Endometrial microvascular endothelial cells (primary cell): ENCODE measurements around the gene SMIM21. TPM values are rescaled to one million over a fixed set of nuclear protein-coding genes. Genes with fewer than 3 reads are reported as not detected.

Experiments used
- in situ Hi-C: cut with HindIII; loops from 2 replicates; pipeline ENCODE4 v1.10.0; 2017; ENCODE audit warnings: low sequenced_read_pairs, low pct_unique_long_range_greater_than_20kb; ENCODE audit errors: inconsistent ontology term
- total RNA-seq: library from RNA; depleted of rRNA; stranded (reverse); fragments of >200 nt; gene quantifications from one replicate; pipeline ENCODE4 v1.2.3, GENCODE V29; 2015; ENCODE audit errors: inconsistent ontology term

Gene SMIM21
- total RNA-seq, 1 donor from 2014 or later = not detected

DNA sequence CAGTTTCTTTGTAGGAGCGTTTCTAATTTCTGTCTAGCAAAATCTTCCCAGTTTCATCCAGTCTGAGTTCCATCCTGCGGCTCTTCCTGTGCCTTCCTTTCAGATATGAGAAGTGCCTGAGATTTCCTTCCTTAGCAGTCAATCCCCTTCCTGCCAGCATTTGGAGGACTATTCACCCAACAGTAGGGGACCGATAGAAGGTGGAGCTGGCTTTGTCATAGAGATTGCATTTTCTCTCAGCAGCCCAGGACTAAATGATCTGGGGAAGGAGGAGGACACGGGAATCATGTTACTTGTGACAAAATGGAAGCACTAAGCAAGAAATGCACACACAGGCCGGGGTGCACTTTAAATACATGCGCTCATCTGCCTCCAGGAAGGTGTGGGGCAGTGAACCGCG lies 5.6 kb upstream of the SMIM21 start:
- in situ Hi-C loops = no loop called here

DNA sequence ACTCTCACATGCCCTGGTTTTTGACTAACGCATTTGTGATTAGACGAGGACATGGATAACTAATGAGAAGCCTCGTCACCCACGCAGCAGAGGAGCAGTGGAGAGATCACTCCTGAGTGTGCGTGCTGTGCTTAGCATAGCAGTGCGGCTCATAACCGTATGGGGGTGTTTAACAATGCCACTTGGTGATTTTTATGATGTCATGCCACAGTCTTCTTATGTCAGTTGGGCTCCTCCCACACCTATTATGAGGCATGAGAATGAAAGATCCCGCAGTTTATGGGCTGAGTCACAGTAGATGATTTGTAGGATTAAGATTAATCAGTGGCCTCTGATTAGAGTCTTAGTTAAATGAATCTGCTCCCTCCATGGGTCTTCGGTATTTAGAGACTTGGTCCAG lies 2.5 kb upstream of the SMIM21 start:
- in situ Hi-C loops = no loop called here

DNA sequence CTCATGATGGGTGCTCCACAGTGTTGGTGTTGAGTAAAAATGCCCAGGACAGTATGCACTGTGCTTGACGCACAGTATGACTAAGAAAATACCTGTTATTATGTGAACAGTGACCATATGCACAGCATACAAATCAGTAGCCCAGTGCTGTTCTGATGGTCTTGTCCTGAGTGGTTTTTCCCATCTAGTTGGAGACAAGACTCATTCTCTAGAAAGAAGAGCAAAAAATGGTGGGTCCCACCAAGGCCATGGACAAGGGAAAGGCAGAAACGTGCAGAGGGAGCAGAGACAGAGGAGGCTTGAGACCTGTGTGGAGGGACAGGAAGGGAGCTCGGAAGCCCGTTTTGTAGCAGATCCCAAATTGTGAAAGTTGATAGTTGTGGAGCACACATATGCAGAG lies 987 bp upstream of the SMIM21 start:
- in situ Hi-C loops = no loop called here

DNA sequence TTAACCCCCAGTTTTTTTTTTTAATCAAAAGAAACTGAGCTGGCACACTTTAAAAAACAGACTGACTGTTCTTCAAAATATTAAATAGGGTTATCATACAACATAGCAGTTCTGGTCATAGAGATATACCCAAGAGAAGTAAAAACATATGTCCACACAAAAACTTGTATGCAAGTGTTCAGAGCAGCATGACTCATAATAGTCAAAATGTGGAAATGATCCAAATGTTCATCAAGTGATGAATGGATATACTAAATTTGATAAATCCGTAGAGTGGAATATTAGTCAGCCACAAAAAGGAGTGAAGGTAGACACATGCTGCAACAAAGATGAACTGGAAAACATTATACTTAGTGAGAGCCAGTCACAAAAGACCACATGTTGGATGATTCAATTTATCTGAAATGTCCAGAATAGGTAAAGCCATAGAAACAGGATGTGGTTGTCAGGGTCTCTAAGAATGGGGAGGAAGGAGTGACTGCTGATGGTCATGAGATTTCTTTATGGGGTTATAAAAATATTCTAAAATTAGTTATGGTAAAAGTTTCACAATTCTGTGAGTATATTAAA lies 5.1 kb downstream of the SMIM21 start:
- in situ Hi-C loops = no loop called here

DNA sequence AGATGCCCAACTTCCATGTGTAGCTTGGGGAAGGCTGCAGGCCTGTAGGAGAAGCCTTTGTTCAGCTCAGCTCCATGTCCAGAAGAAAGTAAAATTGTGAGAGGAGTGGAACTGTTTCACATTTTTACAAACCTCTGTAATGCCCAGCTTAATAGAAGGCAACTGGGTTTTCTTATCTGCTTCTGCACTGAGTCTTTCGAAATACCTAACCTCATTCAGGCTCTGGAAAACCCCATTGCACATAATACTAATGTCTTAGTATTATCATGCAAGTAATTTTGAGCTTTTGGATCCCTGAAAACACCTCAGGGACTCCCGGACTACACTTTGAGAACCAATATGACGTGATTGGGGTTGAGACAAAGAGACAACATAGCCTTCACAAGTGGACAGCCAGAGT lies 5.8 kb downstream of the SMIM21 start:
- in situ Hi-C loops = no loop called here

DNA sequence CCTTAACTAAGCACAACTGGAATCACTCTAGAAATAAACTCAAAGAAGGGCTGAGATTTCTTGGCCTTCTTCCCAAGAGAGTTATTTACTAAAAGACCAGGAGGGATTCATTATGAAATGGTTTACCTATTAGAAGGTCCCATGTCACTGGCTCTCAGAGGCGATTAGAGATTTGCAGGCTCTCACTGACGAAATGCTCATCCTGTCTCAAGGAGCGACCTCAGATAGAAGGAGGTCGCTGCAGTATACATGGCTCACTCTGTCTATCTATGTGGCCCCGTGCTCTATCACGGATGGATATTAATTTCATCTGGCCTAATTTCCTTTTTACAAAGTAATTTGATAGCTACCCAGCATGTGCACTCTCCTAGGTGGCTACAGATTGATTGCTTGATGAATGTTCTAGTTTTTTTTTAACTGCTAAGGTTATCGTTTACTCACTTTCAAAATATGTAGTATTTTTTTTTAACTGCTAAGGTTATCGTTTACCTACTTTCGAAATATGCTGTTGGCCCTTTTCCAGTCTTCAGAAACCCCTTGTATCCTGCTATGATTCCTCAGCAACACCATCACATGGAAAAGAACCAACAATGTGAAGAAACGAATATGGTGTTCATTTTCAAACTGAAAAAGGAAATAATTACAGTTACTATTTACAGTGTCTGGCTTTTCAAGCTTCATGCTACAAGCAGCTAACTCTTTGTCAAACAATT lies 9.1 kb downstream of the SMIM21 start:
- in situ Hi-C loops = no loop called here

DNA sequence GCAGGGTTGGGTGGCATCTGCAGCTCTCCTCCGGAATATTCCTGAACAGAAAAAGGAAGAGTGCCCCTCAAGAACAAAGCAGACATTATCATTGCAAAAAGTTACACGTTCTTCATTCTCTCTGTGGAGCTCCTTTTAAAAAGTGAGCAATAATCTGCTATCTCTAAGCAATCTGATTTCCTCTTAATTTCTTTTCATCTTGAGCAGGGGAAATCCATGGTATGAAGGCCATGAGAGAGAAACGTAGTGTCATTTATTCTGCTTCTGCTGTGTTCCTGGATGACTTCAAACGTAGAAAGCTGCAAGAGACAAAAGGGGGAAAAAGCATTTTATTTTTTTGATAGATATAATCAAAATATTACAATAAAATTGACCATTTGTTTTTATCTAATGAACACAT lies 16.9 kb downstream of the SMIM21 start:
- in situ Hi-C loops = no loop called here

DNA sequence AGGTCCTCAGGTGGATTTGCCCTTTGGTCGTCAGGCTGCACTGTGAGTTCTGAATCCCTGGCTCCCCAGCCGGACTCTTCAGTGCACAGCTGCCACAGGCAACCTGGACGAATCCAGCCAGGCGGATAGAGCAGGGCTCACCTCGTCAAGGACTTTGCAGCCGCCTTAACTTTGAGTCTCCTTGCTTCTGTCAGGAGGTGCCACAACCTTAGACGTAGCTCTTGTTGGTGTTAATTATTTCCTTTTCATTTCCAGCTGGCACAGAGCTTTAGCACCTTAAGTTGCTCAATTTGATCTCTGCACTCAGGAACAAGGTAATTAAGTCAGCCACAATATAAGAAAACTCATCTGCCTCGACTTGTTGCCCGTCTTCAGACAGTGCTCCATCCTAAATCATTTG lies 17.7 kb downstream of the SMIM21 start:
- in situ Hi-C loops = no loop called here

DNA sequence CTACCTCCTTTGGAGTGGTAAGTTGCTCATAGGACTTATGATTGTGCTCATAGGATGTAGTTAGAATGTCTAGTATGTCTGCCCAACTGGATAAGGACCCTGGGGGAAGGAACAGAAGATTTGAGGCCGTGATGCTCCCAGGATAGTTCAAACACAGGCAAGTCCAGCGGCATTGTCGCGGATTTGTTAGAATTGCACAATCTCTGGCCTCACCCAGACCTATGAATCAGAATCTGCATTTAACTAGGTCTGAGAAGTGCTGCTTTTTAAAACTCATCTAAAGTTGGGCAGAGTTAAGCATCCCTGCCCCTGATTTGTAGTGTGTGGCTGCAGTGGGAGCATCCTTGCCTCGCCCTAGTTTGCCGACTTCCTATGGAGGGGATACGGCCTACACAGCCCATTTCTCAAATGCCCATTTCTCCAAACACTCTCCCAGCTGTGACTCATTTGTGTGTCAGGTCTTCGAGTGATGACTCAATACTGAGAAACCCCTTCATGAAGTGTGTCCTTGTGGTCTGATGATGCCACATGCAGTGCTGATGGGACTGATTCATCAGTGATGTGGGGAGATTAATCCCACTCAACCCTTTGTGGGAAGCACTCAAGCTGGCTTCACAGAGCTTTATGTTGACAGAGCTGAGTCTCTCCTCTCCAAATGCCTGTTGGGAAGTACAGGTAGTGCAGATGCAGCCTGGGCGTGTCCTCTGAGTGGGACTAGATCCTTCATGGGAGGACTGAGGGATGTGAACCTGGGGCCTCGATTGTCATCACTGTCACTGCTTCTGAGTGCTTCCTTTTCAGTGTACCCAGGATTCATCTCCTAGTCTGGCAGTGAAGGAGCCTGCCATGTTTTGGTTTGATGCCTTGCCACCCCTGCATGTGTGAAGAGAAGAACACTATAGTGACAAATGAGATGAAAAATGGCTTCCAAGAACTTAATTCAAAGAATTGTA lies 18.7 kb downstream of the SMIM21 start:
- in situ Hi-C loops = no loop called here

DNA sequence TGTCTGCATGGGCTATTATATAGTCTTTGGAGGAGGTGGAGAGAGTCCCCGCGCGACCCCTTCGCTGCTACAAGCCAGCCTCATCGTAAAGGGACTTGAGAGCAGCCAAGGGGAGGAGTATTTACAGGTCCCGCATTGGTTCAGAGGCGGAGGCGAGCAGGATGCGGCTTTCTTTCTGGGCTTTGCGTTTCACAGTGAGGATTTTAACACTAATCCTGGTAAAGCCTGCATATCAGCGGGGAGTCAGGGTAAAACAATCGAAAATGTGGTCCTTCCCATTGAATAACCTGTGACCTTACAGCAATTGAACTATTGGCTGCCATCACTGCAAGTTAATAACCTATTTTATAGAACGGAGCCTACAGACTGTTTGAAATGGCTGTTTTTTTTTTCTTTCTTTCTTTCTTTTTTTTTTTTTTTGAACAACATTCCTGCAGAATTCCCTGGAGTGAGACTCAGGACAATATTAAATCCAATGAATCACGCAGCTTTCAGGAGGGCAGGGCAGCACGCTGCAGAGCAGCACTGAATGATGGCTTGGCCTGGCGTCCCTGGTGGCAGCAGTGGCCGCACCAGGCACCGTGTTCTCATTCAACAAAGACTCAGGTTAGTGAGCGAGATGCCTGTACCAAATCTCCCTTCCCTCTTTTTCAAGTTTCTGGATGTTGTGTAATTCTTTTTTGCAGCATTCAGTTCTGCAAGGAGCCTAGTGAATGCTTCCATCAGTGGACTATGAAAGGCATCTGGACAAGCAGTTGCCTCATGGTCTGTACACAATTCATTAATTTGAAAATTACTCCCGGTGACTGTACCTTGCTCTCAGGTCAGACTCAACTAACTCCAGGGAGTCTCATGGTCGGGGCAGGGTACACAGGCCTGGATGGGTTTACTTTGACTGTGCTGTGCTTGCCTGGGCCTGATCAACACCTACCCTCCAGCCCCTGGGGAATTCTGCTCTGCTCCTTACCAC lies 19.8 kb downstream of the SMIM21 start:
- in situ Hi-C loops = no loop called here

DNA sequence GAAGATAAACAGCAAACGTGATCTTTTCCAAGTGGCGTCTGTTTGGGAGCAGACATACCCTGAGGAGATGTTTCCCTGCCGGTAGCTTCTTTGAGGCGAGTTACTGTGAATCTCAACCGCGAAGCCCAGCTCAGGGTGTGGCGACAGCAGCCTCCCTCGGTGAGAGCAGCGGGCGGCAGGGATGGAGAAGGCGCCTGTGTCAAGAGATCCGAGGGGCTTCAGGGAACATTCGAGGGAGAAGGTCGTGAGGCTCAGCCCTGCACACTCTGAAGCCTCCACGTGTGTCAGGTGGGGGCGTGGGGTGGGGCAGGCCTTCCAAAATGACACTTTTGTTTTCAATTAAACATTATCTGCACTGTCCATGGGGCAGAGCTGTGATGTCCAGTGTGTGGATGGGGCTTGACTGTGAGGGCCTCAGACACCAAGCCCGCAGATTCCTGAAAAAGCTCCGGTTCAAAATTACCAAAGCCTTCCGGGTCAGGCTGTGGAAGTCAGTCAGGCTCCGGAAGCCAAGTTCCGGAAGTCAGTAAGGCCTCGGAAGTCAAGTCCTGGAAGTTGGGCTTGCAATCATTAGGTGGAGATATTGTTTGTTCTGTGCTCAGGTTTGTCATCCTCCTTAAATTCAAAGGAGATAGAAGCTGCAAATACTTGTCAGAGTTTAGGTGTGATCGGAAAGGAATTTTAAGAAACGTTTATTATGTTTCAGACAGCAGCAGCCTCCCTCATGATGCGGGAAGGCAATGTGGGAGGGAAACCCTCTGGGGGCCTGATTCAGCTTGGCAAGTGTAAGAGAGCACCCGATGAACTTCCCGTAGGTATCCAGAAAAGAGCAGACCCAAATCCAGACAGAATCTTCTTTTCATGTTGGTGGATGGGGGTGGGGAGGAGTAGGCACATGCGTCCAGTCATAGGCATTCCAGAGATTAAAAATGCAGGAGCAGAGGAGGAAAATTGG lies 20.7 kb downstream of the SMIM21 start:
- in situ Hi-C loops = no loop called here

DNA sequence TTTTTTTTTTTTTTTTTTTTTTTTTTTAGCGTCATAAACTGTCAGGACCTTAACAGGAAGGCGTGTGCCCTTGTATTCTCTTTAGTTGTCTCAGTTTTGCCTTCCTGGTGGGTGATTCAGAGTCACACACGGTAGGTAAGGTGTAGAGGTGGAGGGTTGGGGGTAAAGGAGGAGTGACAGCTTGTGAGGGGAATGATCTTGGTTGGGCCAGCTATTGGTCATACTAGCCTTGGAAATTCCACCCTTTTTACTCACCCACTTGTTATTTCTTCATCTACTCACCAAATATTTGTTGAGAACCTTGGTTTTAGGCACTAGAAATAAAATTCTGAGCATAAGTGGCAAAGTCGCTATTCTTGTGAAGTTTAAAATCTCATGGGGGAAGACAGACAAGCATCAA lies 22.2 kb downstream of the SMIM21 start:
- in situ Hi-C loops = no loop called here

DNA sequence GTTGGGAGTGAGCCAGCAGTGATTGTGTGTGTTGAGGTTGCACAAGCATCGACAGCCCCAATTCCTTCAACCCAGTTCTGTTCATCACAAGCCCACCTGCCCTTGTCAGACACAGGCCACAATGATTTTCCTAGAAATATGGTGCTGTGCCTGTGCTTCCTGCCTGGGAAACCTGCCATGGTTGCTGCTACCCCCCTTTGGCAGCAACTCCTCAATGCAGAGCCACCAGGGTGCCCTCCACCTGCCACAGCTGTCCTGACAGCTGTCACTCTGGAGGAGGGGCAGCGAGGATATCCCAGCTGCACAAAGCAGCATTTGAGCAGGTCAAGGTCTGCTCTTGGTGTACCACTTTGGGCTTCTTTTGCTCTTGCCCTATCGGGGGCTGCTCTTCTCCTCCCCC lies 27.1 kb downstream of the SMIM21 start:
- in situ Hi-C loops = no loop called here

DNA sequence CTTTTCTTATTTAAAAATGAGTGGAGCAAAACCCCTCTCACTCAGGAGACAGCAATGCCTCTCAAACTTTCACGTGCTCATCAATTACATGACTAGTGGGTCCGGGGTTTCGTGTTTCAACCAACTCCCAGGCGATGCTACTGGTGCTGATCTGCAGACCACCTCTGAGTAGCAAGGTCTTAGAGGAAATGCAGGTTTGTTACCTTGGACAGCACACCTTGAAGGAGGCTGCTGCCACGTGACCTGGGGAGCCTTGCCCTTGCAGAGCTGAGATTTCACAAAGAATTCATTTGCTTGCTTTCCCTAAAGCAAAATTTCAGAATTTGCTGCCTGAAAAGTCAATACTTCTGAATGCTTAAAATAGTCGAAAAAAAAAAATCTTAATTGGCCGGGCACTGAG lies 32.4 kb downstream of the SMIM21 start:
- in situ Hi-C loops = no loop called here

DNA sequence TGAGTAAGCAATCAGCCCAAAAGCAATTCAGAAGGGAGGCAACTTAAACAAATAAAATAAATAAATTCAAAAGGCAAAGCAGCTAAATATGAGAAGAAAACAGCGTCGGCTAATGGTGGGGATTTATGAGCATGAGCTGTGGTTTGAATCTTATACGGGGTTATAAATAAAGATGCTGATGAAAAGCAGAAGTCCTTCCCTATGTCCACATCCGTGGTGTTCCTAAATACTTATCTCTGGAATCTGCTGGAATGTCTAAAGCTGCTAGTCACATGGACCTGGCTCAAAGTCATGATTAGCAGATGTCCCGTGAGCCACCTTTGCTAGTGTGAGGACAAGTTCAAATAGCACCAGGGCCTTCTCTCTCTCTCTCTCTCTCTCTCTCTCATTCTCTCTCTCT lies 33.8 kb downstream of the SMIM21 start:
- in situ Hi-C loops = no loop called here

DNA sequence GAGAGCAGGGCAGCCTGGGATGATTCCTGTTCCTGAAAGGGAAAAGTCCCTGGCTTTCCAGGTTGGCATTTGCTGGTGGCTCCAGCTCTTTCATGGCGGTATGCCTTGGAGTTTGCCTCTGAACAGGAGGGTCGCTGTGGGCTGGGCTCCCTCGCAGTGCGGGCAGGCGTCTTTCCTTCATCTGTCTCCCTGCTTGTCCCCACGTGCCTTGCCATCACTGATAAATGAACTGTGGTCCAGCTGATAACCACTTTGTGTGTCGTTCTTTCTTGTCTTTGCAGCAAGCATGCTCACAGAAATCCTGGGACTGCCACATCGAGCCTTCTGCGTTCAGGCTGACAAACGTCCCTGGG lies 35.3 kb downstream of the SMIM21 start:
- in situ Hi-C loops = no loop called here

DNA sequence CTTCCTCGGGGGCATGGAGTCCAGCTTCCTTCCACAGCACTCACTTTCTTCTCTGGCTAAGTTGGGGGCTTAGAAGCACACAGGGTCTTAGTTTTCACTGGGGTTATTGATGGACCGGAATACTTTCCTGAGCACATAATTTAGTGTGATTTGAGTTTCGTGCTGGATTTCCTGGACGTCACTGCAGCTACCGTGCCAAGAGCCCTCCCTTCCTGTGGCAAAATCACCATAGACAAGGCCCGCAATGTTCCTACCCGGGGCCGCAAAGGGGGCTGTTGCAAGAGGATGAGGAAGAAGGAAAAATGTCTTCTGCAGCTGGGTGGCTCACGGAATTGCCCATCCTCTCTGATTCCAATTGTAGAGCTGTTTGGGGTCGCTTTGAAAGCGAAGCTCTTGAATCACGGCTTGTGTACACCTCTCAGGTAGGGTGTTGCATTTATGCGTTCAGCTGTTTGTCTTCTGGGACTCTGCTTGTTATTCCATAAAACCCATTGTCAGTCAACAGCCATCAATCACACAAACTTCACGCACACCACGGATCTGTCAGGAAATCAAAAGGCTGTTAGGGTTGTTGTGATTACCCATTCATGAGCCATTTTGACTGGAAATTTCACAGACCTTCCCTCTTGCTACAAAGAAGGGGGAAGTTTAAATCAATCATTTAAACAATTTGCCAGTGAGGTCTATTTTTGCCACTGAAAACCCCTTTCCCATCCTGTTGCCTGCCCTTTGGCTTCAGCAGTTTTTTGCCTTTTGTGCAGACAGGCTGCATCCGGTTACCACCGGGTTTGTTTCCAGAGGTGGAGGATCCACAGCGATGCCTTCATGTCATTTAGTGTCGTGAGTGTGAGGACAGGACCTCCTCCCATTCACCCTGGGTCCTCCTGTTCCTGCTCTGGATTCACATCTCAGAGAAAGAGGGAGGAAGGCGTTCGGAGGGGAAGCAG lies 36.0 kb downstream of the SMIM21 start:
- in situ Hi-C loops = no loop called here
